GM12878 (cell line): ENCODE measurements around the gene ZNRF3.

Experiments used
- ATF3 ChIP-seq: IDR thresholded peaks from 2 replicates; pipeline ENCODE4 v1.6.1; 2011; ENCODE audit warnings: low read depth, mild to moderate bottlenecking, low read length, moderate library complexity, borderline replicate concordance; ENCODE audit errors: extremely low read depth
- CBX3 ChIP-seq: fragments of 200-600 bp; sonication (generic); IDR thresholded peaks from 2 replicates; pipeline ENCODE4 v1.6.1; 2016; ENCODE audit warnings: low read depth, borderline replicate concordance
- CBX5 ChIP-seq: sonication (generic); IDR thresholded peaks from 2 replicates; pipeline ENCODE4 v1.6.1; 2016; ENCODE audit warnings: low read depth, moderate library complexity, mild to moderate bottlenecking, inconsistent platforms
- CREB1 ChIP-seq: IDR thresholded peaks from 2 replicates; pipeline ENCODE4 v1.6.1; 2012; ENCODE audit warnings: low read depth, mild to moderate bottlenecking, inconsistent platforms
- NR2C2 ChIP-seq: IDR thresholded peaks from 2 replicates; pipeline ENCODE4 v1.6.1; 2011; ENCODE audit warnings: borderline replicate concordance, low read depth; ENCODE audit not compliant: control insufficient read depth, insufficient read length
- POLR2A ChIP-seq: IDR thresholded peaks from 2 replicates; pipeline ENCODE4 v1.6.1; 2011; ENCODE audit warnings: low read depth, mild to moderate bottlenecking, low read length
- RFX5 ChIP-seq: IDR thresholded peaks from 2 replicates; pipeline ENCODE4 v1.6.1; 2011; ENCODE audit warnings: low read depth, low read length, improper control_type of control experiment
- SMAD1 ChIP-seq: fragments of 450-650 bp; IDR thresholded peaks from 2 replicates; pipeline ENCODE4 v1.6.1; 2018; ENCODE audit warnings: mild to moderate bottlenecking, low read depth; ENCODE audit not compliant: partially characterized antibody
- TCF12 ChIP-seq: IDR thresholded peaks from 2 replicates; pipeline ENCODE4 v1.6.1; 2011; ENCODE audit warnings: low read depth, mild to moderate bottlenecking, low read length
- ZBTB33 ChIP-seq: fragments of 450-650 bp; IDR thresholded peaks from 2 replicates; pipeline ENCODE4 v1.6.1; 2017; ENCODE audit warnings: mild to moderate bottlenecking
- TF ChIP-seq, protein P1 (sequence below), 3 experiments: IDR thresholded peaks in 2 of 3; conservative IDR thresholded peaks in 1 of 3; 2 replicates each; pipeline ENCODE4 v1.5.1; 2011; ENCODE audit warnings: low read depth in 3 of 3, low read length in 3 of 3, mild to moderate bottlenecking in 3 of 3, control low read depth in 2 of 3, moderate library complexity in 2 of 3, inconsistent platforms in 1 of 3, mixed read lengths in 1 of 3; ENCODE audit not compliant: control insufficient read depth in 2 of 3, insufficient read depth in 1 of 3; ENCODE audit errors: extremely low read depth in 1 of 3
- TF ChIP-seq, protein P2 (sequence below): fragments of 450-650 bp; IDR thresholded peaks from 2 replicates; pipeline ENCODE4 v1.6.1; 2018; ENCODE audit warnings: mild to moderate bottlenecking, low read depth, moderate library complexity; ENCODE audit not compliant: partially characterized antibody
- TF ChIP-seq, protein P3 (sequence below): IDR thresholded peaks from 2 replicates; pipeline ENCODE4 v1.6.1; 2012; ENCODE audit warnings: mild to moderate bottlenecking, low read depth, low read length
- TF ChIP-seq, protein P4 (sequence below): fragments of 450-650 bp; IDR thresholded peaks from 2 replicates; pipeline ENCODE4 v1.6.1; 2017; ENCODE audit warnings: low read depth, mild to moderate bottlenecking, moderate library complexity

GRCh38 chr22:29060251-29060869, 177.0 kb downstream of the ZNRF3 start:
- TF ChIP-seq, protein P1, sequence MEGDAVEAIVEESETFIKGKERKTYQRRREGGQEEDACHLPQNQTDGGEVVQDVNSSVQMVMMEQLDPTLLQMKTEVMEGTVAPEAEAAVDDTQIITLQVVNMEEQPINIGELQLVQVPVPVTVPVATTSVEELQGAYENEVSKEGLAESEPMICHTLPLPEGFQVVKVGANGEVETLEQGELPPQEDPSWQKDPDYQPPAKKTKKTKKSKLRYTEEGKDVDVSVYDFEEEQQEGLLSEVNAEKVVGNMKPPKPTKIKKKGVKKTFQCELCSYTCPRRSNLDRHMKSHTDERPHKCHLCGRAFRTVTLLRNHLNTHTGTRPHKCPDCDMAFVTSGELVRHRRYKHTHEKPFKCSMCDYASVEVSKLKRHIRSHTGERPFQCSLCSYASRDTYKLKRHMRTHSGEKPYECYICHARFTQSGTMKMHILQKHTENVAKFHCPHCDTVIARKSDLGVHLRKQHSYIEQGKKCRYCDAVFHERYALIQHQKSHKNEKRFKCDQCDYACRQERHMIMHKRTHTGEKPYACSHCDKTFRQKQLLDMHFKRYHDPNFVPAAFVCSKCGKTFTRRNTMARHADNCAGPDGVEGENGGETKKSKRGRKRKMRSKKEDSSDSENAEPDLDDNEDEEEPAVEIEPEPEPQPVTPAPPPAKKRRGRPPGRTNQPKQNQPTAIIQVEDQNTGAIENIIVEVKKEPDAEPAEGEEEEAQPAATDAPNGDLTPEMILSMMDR (IDR thresholded peaks at IDR 0.05 in 2 of 3, conservative IDR thresholded peaks at IDR 0.05 in 1 of 3; ENCODE audit: control insufficient read depth in 2 of 3, extremely low read depth in 1 of 3, insufficient read depth in 1 of 3, low read depth in 3 of 3, low read length in 3 of 3), result no peak
- no peak for TF ChIP-seq POLR2A
- no peak for TF ChIP-seq CBX5
- TF ChIP-seq RFX5, result no peak
- TF ChIP-seq, protein P2, sequence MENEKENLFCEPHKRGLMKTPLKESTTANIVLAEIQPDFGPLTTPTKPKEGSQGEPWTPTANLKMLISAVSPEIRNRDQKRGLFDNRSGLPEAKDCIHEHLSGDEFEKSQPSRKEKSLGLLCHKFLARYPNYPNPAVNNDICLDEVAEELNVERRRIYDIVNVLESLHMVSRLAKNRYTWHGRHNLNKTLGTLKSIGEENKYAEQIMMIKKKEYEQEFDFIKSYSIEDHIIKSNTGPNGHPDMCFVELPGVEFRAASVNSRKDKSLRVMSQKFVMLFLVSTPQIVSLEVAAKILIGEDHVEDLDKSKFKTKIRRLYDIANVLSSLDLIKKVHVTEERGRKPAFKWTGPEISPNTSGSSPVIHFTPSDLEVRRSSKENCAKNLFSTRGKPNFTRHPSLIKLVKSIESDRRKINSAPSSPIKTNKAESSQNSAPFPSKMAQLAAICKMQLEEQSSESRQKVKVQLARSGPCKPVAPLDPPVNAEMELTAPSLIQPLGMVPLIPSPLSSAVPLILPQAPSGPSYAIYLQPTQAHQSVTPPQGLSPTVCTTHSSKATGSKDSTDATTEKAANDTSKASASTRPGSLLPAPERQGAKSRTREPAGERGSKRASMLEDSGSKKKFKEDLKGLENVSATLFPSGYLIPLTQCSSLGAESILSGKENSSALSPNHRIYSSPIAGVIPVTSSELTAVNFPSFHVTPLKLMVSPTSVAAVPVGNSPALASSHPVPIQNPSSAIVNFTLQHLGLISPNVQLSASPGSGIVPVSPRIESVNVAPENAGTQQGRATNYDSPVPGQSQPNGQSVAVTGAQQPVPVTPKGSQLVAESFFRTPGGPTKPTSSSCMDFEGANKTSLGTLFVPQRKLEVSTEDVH, result no peak
- TF ChIP-seq CREB1, result no peak
- no peak for TF ChIP-seq SMAD1
- TF ChIP-seq ZBTB33, result no peak
- TF ChIP-seq, protein P3, sequence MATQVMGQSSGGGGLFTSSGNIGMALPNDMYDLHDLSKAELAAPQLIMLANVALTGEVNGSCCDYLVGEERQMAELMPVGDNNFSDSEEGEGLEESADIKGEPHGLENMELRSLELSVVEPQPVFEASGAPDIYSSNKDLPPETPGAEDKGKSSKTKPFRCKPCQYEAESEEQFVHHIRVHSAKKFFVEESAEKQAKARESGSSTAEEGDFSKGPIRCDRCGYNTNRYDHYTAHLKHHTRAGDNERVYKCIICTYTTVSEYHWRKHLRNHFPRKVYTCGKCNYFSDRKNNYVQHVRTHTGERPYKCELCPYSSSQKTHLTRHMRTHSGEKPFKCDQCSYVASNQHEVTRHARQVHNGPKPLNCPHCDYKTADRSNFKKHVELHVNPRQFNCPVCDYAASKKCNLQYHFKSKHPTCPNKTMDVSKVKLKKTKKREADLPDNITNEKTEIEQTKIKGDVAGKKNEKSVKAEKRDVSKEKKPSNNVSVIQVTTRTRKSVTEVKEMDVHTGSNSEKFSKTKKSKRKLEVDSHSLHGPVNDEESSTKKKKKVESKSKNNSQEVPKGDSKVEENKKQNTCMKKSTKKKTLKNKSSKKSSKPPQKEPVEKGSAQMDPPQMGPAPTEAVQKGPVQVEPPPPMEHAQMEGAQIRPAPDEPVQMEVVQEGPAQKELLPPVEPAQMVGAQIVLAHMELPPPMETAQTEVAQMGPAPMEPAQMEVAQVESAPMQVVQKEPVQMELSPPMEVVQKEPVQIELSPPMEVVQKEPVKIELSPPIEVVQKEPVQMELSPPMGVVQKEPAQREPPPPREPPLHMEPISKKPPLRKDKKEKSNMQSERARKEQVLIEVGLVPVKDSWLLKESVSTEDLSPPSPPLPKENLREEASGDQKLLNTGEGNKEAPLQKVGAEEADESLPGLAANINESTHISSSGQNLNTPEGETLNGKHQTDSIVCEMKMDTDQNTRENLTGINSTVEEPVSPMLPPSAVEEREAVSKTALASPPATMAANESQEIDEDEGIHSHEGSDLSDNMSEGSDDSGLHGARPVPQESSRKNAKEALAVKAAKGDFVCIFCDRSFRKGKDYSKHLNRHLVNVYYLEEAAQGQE, result no peak
- TF ChIP-seq ATF3, result no peak
- no peak for TF ChIP-seq CBX3
- TF ChIP-seq, protein P4, sequence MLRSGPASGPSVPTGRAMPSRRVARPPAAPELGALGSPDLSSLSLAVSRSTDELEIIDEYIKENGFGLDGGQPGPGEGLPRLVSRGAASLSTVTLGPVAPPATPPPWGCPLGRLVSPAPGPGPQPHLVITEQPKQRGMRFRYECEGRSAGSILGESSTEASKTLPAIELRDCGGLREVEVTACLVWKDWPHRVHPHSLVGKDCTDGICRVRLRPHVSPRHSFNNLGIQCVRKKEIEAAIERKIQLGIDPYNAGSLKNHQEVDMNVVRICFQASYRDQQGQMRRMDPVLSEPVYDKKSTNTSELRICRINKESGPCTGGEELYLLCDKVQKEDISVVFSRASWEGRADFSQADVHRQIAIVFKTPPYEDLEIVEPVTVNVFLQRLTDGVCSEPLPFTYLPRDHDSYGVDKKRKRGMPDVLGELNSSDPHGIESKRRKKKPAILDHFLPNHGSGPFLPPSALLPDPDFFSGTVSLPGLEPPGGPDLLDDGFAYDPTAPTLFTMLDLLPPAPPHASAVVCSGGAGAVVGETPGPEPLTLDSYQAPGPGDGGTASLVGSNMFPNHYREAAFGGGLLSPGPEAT, result no peak
- no peak for TF ChIP-seq NR2C2
- TF ChIP-seq TCF12, result no peak
